GM18868 (cell line): ENCODE measurements around the gene ITPR1.

Experiments
- ATAC-seq: cut with Tn5 transposase; IDR thresholded peaks from one replicate; pipeline ENCODE4 v1.9.1; 2021; ENCODE audit warnings: mild to moderate bottlenecking, moderate library complexity; ENCODE audit not compliant: unreplicated experiment

ITPR1 gene

GRCh38 chr3:4800595-4800994 is 307.4 kb downstream of the ITPR1 start:
- ATAC-seq = no peak

DNA sequence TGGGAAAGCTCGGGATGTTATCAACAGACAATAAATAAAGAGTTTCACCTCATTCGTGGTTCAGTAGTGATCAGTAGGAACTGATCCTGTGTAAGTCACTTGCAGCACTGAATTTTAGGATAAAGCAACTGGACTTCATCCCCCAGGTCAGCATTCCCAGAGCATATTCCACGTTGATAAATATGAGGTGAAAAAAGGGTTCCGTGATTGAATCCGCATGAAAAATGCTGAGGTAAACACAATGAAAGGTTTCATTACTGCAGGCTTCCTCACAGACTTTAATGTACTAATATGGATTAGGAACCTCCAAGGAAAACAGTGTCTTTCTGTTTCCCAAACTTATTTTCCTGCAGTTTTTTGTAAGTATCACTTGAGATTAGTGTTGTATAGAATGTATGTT is 308.7 kb downstream of the ITPR1 start:
- ATAC-seq = no peak

DNA sequence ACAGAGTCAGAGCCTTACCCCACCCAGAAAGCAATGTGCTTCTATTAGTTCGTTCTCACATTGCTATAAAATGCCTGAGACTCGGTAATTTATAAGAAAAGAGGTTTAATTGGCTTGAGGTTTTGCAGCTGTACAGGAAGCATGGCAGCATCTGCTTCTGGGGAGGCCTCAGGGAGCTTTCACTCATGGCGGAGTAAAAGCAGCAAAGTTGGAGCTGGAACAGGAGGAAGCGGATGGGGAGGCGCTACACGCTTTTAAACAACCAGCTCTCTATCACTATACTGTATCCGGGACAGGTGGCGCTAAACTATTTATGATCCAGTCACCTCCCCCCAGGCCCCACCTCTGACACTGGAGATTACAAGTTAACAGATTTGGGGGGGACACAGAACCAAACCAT is 309.8 kb downstream of the ITPR1 start:
- no peak for ATAC-seq

DNA sequence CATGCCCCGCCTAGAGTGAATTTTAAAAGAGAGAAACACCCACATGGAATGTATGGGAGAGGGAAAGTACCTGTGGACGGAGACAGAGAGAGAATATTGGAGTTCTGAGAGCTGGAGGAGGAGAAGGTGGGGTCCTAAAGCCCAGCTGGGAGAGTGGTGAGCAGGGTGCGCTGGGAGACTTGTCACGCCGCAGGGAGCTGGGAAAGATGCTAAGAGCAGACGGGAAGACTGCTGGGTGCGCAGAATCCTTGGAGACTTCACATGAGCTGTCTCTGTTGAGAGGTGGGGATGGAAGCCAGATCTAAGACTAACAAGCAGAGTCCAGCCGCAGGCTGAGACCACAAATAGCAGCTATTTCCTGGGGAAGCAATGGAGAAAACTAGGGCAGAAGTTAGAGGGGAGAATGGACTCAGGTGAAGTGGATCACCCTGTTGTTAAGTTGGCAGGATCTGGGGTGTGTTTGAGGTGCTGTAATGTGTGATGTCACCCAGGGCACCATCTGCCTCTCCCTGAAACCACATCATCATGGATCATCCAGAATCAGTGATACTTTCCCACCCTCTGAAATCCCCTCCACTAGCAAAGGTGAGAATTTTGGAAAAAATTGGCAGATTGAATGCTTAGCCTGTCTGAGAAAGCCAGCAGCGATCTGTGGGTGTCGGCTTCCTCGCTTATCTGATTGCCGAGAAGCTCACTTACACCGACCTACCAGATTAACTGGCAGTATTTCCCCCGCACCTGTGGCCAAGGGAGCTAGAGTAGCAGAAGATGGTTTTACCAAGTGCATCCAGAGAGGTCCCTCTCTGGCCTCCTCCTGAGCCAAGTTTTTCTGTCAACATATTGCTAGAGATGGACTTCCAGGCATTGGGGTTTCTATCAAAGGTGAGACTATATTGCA is 311.3 kb downstream of the ITPR1 start:
- ATAC-seq = no peak

DNA sequence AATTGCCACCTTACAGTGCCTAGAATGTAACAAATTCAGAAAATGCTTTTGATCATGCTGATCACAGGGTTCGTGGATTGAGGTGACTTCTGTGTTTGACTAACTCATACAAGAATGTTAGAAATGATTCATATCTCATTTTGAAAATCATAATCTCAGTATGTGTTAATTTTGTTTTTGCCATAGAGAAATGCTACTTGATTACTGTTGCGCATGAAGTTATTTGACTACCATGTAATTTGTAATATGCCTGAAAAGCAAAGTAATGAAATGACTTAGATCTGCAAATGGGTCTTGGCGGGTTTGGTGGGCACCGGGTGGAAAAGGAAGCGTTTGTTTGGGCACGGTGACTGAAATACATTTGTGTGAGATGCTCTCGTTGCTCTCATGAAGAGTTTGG is 312.5 kb downstream of the ITPR1 start:
- ATAC-seq = peak; percentile 66

GRCh38 chr3:4806535-4807108 is 313.5 kb downstream of the ITPR1 start:
- ATAC-seq = no peak

DNA sequence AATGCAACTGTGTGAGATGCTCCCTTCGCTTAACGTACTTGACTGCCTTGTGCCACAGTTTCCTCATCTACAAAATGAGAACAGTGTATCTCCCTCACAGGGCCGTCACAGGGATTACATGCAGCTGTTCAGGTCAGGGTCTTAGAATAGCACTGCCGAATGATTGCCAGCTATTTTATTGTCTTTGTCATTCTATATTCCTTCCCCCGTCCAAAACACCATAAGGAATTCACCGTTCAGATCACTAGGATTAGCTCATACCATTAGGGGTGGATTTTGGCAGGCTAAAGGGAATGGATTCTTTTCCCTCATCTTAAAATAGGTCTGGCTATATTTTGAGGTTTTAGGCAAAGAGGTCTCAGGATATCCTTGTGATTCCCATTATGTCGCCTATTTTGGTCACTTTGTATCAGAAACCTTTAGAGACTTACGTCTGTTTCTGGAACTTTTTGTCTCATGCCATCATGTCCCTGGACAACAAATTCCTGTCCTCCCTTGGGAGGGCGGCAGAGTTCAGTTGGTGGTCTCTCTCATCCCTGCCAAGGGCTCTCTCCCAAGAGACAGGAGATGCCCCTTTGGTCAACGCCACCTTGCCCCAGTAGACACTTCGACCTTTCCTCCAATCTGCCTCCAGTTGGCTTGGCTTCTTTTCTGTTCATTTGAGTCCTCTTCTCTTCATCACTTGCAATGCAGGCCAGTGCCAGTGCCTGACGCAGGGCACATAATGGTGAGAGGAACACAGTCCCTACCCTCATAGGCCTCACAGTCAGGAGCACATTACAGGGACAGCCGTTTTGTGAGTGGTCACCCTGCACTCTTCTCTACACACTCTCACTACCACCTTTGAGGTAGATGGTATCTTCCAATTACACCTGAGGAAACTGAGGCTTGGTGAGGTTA is 314.5 kb downstream of the ITPR1 start:
- ATAC-seq = no peak

DNA sequence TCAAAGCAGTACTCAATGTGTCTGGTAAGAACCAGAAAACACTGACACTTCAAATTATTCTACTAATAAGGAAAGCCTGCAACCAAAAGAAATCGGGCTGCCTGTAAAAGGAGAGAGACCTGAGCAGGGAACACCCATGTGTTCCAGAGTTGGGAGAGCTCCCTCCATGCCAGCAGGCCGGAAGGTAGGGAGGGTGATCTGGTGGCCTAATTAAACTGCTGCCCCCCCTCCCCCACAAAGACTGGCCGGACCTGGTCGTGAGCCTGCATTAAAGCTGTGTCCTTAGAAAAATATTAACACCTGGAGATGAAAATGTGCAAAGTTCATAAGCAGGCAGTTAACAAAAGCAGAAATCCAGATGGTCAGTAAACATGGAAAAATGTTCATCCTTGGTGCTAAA is 315.5 kb downstream of the ITPR1 start:
- ATAC-seq = no peak

DNA sequence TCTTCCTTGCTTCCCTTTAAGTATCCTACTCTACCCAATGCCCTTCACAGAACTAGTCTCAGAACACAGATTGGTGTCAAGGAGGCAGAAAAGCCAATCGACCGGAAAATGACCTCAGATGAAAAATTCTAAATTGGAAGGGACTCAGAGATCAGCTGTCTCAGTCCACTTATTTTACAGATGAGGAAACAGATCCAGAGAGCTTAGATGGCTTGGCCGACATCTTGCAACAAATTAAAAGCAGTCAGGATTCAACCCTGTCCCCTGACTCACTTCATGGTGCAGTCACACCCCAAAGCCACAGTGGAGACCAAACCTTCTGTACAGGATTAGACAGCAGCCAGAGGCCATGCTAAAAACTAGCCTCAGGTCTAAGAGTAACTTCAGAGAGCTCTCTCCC is 316.8 kb downstream of the ITPR1 start:
- no peak for ATAC-seq

DNA sequence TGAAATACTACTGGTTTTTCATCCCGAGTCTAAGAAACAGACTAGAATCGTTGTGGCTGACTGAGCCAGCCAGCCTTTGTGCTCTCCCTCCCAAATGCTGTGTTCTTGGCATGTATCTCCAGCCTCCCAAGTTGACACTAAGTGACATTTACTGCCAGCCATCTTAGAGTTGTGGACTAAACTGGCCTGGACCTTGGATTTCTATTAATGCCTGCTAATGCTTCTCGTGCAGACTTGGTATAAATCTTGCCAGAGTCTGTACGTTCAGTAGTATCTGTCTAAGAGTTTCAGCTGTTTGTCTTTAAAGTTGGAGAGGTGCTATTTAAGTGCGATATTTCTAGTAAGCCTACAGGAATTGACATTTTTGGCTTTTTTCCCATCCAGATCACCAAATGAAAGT is 319.4 kb downstream of the ITPR1 start:
- no peak for ATAC-seq

- ATAC-seq = no peak
These were observed 320.8 kb downstream of the ITPR1 start for GRCh38 chr3:4813909-4814304.

DNA sequence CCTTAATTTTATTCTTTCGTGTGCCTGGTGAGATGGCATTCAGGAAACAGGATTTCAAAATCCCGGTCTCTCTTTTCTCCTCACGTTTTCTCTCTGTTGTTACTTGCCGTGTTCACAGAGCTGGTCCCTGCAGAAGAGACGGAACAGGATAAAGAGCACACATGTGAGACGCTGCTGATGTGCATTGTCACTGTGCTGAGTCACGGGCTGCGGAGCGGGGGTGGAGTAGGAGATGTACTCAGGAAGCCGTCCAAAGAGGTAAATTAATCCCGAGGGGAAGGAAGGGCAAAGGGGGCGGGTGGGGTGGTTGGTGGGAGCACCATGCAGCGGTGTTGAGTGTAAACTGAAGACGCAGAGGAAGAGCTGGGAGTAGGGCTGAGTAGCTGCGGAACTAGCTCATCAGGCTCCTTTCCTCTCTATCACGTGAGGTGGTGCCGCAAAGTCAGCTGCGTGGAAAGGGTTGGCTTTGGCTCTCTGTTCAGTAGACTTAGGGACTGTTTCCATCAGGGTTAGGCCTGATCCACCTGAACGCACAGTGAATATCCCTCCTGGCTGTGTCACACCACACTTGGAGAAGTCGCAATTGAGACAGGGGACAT is 321.3 kb downstream of the ITPR1 start:
- ATAC-seq = no peak

- no peak for ATAC-seq
These were observed 321.9 kb downstream of the ITPR1 start for GRCh38 chr3:4814904-4815574.

- no peak for ATAC-seq
These were observed 323.2 kb downstream of the ITPR1 start for GRCh38 chr3:4816306-4816705.

DNA sequence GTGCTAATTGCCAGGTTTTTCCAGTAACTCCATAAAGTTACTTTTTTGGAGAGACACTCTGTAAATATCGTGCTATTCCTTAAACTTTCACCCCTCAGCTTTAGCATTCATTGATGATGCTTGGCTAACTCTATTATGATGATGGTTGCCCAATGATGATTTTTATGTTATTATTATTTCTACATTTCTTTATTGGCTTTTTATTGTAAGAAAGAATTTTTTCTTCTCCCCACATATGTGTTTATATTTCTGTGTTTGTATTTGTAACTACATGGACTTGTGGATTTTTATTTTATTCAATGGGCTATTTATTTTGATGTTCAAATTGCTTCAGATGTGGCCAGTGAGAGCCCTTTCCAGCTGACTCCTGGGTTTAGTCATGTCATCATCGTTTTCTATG is 323.6 kb downstream of the ITPR1 start:
- ATAC-seq = no peak

DNA sequence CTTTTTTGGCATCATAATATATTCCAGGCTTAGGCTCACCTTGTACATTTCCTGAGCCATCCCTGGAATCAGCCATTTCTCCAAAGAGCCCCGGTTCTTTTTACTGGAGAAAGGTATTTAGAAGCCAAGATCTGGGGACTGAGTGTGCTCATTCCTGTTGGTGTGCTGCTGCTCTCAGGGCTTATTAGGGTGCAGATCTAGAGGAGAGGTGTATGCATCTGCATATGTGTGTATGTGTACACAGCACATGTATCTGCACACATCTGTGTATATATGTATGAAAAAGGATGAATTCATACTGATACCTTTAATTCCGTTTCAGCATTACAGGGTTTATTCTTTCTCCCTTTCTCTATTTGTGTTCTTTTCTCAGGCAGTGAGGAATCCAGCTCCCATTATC is 324.0 kb downstream of the ITPR1 start:
- no peak for ATAC-seq

- no peak for ATAC-seq
These were observed 325.0 kb downstream of the ITPR1 start for GRCh38 chr3:4818164-4818563.

DNA sequence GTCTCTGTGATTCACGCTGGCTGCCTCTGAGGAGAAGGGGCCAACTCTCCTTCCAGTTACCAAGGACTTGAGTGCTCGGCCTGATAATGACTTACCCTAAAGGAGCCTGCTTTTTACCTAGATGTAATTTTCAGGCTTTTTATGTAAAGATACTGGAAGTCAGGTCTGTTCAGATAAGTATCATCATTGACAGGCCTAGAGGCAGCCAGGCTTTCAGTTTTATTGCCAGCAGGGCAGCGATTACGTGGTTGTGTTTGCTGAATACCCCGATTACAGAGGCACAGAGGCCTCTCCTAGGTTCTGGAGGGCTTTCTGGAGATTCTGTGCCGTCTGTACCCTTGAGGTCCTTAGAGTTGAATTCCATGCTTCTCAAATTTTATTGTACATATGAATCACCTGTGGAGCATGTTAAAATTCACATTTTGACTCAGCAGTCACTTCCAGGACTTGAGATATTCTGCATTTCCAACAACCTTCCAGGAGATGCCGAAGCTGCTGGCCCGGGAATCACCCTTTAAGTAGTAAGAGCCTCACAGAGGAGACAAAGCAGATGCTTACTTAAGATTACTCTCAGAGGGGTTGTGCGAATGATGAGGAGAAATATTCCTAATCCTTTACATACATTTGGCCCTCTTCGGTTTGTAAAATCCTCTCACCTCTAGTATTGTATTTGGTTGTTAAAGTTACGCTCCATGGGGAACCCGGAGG is 326.0 kb downstream of the ITPR1 start:
- ATAC-seq = no peak

- no peak for ATAC-seq
These were observed 326.6 kb downstream of the ITPR1 start for GRCh38 chr3:4819746-4820145.
